HEK293 (cell line): ENCODE results near the gene KRTAP10-5.

ENCODE experiments used
- CTCF ChIA-PET: fragments of 350-600 bp; formaldehyde crosslinking; extraction: SDS; loops from one replicate; lab custom pipeline; 2021; ENCODE audit warnings: antibody characterized with exemption; lab: Yijun Ruan, JAX
- POLR2A ChIA-PET: fragments of 300-600 bp; formaldehyde crosslinking; extraction: SDS; loops from one replicate; lab custom pipeline; 2020; ENCODE audit warnings: antibody characterized with exemption, inconsistent platforms; lab: Yijun Ruan, JAX
- H3K27ac ChIP-seq: fragments of 200-500 bp; sonication (Bioruptor generic); 2 replicates; pipeline ENCODE4 v1.5.1; 2014; ENCODE audit warnings: low read depth, low read length, control low read depth, inconsistent platforms; ENCODE audit errors: extremely low read depth
- H3K36me3 ChIP-seq, 2 experiments: fragments of 200-500 bp in 1 of 2; sonication (Bioruptor generic) in 1 of 2; 1 replicate in 1 of 2; 2 replicates in 1 of 2; pipeline ENCODE4 v1.5.1; 2014 to 2017; ENCODE audit warnings: inconsistent platforms in 2 of 2, low read length in 2 of 2; ENCODE audit not compliant: control insufficient read depth in 2 of 2, insufficient read depth in 1 of 2
- H3K4me1 ChIP-seq: fragments of 200-500 bp; sonication (Bioruptor generic); 2 replicates; pipeline ENCODE4 v1.5.1; 2014; ENCODE audit warnings: mild to moderate bottlenecking, low read length, inconsistent platforms; ENCODE audit not compliant: control insufficient read depth, insufficient read depth
- H3K4me3 ChIP-seq: 2 replicates; pipeline ENCODE4 v1.5.1; 2011; ENCODE audit warnings: low read depth, mild to moderate bottlenecking, control low read depth, low read length, moderate library complexity
- H3K9me3 ChIP-seq: fragments of 200-500 bp; sonication (Bioruptor generic); 2 replicates; pipeline ENCODE4 v1.5.1; 2014; ENCODE audit warnings: low read depth, low read length, inconsistent platforms; ENCODE audit not compliant: control insufficient read depth, insufficient read depth
- GLIS2 ChIP-seq: fragments of 450-650 bp; formaldehyde crosslinking; IDR thresholded peaks from 2 replicates; pipeline ENCODE4 v1.5.1; 2016; ENCODE audit warnings: missing biosample characterization, missing genetic modification characterization
- KLF9 ChIP-seq: fragments of 450-650 bp; formaldehyde crosslinking; IDR thresholded peaks from 2 replicates; pipeline ENCODE4 v1.5.1; 2016; ENCODE audit warnings: missing biosample characterization, missing genetic modification characterization, low read depth
- MEIS1 ChIP-seq: sonication (generic); formaldehyde crosslinking; IDR thresholded peaks from 2 replicates; pipeline ENCODE4 v1.8.1; 2022; ENCODE audit warnings: missing genetic modification reagents, mild to moderate bottlenecking, borderline replicate concordance
- MZF1 ChIP-seq: fragments of 450-650 bp; formaldehyde crosslinking; IDR thresholded peaks from 2 replicates; pipeline ENCODE4 v1.5.1; 2017; ENCODE audit warnings: missing biosample characterization, missing genetic modification characterization, borderline replicate concordance
- SALL2 ChIP-seq: fragments of 450-650 bp; formaldehyde crosslinking; IDR thresholded peaks from 2 replicates; pipeline ENCODE4 v1.5.0; 2017; ENCODE audit warnings: missing biosample characterization, mild to moderate bottlenecking, missing genetic modification characterization, borderline replicate concordance
- ZEB2 ChIP-seq: fragments of 450-650 bp; formaldehyde crosslinking; IDR thresholded peaks from 2 replicates; pipeline ENCODE4 v1.5.1; 2016; ENCODE audit warnings: missing biosample characterization, missing genetic modification characterization
- ZNF133 ChIP-seq: fragments of 450-650 bp; formaldehyde crosslinking; IDR thresholded peaks from 2 replicates; pipeline ENCODE4 v1.5.1; 2016; ENCODE audit warnings: missing biosample characterization, missing genetic modification characterization
- ZNF155 ChIP-seq: fragments of 450-650 bp; formaldehyde crosslinking; IDR thresholded peaks from 2 replicates; pipeline ENCODE4 v1.5.1; 2016; ENCODE audit warnings: missing biosample characterization, missing genetic modification characterization
- ZNF416 ChIP-seq: fragments of 450-650 bp; formaldehyde crosslinking; IDR thresholded peaks from 2 replicates; pipeline ENCODE4 v1.5.1; 2016; ENCODE audit warnings: missing biosample characterization, missing genetic modification characterization
- ZNF473 ChIP-seq: fragments of 450-650 bp; formaldehyde crosslinking; IDR thresholded peaks from 2 replicates; pipeline ENCODE4 v1.5.1; 2017; ENCODE audit warnings: missing biosample characterization, missing genetic modification characterization
- ZNF548 ChIP-seq: fragments of 450-650 bp; formaldehyde crosslinking; IDR thresholded peaks from 2 replicates; pipeline ENCODE4 v1.5.1; 2016; ENCODE audit warnings: missing biosample characterization, missing genetic modification characterization
- ZNF747 ChIP-seq: fragments of 450-650 bp; formaldehyde crosslinking; IDR thresholded peaks from 2 replicates; pipeline ENCODE4 v1.5.1; 2016; ENCODE audit warnings: missing biosample characterization, missing genetic modification characterization
- TF ChIP-seq, protein P1 (sequence below): sonication (generic); formaldehyde crosslinking; IDR thresholded peaks from 2 replicates; pipeline ENCODE4 v1.8.1; 2022; ENCODE audit warnings: mild to moderate bottlenecking, moderate library complexity, missing genetic modification reagents
- TF ChIP-seq, protein P2 (sequence below): fragments of 450-650 bp; formaldehyde crosslinking; IDR thresholded peaks from 2 replicates; pipeline ENCODE4 v1.5.1; 2016; ENCODE audit warnings: missing biosample characterization, missing genetic modification characterization
- TF ChIP-seq, protein P3 (sequence below): fragments of 450-650 bp; formaldehyde crosslinking; IDR thresholded peaks from 2 replicates; pipeline ENCODE4 v1.5.1; 2016; ENCODE audit warnings: missing biosample characterization, missing genetic modification characterization
- TF ChIP-seq, protein P4 (sequence below): fragments of 450-650 bp; formaldehyde crosslinking; IDR thresholded peaks from 2 replicates; pipeline ENCODE4 v1.5.1; 2017; ENCODE audit warnings: missing biosample characterization, missing genetic modification characterization
- TF ChIP-seq, protein P5 (sequence below): fragments of 450-650 bp; formaldehyde crosslinking; IDR thresholded peaks from 2 replicates; pipeline ENCODE4 v1.5.1; 2016; ENCODE audit warnings: missing biosample characterization, missing genetic modification characterization, borderline replicate concordance

KRTAP10-5 gene

DNA sequence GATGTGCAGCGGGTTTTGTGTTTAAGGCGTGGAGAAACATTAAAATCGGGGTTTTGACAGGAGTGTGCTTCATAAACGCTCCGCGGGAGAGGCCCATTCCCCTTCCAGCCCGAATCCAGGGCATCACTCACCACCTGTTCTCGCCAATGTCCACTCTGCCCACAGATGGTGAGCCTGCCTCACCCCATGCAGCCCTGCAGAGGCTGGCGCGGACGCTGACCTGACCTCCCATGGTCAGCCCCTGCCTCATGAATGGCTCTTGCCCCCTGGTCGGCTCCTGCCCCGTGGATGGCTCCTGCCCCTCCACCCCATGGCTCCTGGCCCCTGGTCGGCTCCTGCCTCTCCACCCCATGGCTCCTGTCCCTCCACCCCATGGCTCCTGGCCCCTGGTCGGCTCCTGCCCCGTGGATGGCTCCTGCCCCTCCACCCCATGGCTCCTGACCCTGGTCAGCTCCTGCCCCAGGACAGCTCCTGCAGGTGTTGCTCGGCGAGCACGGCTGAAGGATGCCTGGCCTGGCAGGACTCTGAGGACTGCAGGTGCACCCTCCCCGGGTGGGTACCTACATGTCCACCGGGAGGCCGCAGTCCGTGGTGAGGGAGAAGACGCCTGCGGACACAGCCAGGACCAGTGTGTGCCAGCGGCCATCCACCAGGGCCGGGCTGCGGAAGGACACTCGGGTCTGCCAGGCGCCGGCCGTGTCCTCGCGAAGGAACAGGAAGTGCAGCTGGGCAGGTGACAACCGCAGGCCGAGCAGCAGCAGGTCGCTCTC is 47.1 kb downstream of the KRTAP10-5 start:
- TF ChIP-seq MEIS1 (CRISPR knock-in tag), result no peak
- no peak for TF ChIP-seq ZEB2 (tag by site-specific recombination)
- H3K4me1 ChIP-seq, result no peaks in the 10 kb centered on the region
- CTCF ChIA-PET, result interaction anchor here (0.5 to 1.3 kb wide), 2 partner anchors 23 to 260 kb away, joined by 3 to 6 read pairs; no protein-coding TSS in a partner anchor
- no peak overlapping the region for H3K4me3 ChIP-seq
- H3K9me3 ChIP-seq, result no peaks in the 10 kb centered on the region
- no peaks in the 10 kb centered on the region for H3K36me3 ChIP-seq
- no peak overlapping the region for H3K27ac ChIP-seq
- POLR2A ChIA-PET, result no interaction called here

DNA sequence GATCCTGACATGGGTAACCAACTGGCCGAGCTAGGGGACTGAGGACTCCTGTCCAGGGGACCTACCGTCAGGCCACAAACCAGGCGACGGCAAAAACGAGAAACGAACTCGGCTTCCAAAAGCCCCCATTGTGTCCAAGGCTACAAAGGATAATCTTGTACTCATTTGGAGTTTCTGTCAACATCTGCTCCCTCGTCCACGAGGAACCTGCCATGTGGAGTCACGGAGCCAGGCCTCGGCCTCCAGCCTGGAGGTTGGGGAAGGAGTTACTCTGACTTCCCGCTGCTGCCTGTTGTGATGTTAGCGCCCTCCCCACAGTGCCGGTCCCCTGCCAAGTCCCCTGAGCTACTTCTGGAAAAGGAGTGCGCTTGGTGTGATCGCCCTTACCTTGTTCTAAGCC is 47.7 kb downstream of the KRTAP10-5 start:
- TF ChIP-seq ZNF548 (tag by site-specific recombination) (no peak), KLF9 (no peak), ZNF473 (tag by site-specific recombination) (no peak), ZNF747 (tag by site-specific recombination) (no peak), ZNF416 (tag by site-specific recombination) (no peak), SALL2 (tag by site-specific recombination) (no peak), ZNF155 (no peak), ZNF133 (tag by site-specific recombination) (no peak), GLIS2 (no peak), MZF1 (tag by site-specific recombination) (no peak)
- TF ChIP-seq, protein P1, sequence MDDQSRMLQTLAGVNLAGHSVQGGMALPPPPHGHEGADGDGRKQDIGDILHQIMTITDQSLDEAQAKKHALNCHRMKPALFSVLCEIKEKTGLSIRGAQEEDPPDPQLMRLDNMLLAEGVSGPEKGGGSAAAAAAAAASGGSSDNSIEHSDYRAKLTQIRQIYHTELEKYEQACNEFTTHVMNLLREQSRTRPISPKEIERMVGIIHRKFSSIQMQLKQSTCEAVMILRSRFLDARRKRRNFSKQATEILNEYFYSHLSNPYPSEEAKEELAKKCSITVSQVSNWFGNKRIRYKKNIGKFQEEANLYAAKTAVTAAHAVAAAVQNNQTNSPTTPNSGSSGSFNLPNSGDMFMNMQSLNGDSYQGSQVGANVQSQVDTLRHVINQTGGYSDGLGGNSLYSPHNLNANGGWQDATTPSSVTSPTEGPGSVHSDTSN (CRISPR knock-in tag), result no peak
- TF ChIP-seq, protein P2, sequence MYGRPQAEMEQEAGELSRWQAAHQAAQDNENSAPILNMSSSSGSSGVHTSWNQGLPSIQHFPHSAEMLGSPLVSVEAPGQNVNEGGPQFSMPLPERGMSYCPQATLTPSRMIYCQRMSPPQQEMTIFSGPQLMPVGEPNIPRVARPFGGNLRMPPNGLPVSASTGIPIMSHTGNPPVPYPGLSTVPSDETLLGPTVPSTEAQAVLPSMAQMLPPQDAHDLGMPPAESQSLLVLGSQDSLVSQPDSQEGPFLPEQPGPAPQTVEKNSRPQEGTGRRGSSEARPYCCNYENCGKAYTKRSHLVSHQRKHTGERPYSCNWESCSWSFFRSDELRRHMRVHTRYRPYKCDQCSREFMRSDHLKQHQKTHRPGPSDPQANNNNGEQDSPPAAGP (tag by site-specific recombination), result no peak
- TF ChIP-seq, protein P3, sequence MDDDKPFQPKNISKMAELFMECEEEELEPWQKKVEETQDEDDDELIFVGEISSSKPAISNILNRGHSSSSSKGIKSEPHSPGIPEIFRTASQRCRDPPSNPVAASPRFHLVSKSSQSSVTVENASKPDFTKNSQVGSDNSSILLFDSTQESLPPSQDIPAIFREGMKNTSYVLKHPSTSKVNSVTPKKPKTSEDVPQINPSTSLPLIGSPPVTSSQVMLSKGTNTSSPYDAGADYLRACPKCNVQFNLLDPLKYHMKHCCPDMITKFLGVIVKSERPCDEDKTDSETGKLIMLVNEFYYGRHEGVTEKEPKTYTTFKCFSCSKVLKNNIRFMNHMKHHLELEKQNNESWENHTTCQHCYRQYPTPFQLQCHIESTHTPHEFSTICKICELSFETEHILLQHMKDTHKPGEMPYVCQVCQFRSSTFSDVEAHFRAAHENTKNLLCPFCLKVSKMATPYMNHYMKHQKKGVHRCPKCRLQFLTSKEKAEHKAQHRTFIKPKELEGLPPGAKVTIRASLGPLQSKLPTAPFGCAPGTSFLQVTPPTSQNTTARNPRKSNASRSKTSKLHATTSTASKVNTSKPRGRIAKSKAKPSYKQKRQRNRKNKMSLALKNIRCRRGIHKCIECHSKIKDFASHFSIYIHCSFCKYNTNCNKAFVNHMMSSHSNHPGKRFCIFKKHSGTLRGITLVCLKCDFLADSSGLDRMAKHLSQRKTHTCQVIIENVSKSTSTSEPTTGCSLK (tag by site-specific recombination), result no peak
- TF ChIP-seq, protein P4, sequence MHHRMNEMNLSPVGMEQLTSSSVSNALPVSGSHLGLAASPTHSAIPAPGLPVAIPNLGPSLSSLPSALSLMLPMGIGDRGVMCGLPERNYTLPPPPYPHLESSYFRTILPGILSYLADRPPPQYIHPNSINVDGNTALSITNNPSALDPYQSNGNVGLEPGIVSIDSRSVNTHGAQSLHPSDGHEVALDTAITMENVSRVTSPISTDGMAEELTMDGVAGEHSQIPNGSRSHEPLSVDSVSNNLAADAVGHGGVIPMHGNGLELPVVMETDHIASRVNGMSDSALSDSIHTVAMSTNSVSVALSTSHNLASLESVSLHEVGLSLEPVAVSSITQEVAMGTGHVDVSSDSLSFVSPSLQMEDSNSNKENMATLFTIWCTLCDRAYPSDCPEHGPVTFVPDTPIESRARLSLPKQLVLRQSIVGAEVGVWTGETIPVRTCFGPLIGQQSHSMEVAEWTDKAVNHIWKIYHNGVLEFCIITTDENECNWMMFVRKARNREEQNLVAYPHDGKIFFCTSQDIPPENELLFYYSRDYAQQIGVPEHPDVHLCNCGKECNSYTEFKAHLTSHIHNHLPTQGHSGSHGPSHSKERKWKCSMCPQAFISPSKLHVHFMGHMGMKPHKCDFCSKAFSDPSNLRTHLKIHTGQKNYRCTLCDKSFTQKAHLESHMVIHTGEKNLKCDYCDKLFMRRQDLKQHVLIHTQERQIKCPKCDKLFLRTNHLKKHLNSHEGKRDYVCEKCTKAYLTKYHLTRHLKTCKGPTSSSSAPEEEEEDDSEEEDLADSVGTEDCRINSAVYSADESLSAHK, result no peak
- TF ChIP-seq, protein P5, sequence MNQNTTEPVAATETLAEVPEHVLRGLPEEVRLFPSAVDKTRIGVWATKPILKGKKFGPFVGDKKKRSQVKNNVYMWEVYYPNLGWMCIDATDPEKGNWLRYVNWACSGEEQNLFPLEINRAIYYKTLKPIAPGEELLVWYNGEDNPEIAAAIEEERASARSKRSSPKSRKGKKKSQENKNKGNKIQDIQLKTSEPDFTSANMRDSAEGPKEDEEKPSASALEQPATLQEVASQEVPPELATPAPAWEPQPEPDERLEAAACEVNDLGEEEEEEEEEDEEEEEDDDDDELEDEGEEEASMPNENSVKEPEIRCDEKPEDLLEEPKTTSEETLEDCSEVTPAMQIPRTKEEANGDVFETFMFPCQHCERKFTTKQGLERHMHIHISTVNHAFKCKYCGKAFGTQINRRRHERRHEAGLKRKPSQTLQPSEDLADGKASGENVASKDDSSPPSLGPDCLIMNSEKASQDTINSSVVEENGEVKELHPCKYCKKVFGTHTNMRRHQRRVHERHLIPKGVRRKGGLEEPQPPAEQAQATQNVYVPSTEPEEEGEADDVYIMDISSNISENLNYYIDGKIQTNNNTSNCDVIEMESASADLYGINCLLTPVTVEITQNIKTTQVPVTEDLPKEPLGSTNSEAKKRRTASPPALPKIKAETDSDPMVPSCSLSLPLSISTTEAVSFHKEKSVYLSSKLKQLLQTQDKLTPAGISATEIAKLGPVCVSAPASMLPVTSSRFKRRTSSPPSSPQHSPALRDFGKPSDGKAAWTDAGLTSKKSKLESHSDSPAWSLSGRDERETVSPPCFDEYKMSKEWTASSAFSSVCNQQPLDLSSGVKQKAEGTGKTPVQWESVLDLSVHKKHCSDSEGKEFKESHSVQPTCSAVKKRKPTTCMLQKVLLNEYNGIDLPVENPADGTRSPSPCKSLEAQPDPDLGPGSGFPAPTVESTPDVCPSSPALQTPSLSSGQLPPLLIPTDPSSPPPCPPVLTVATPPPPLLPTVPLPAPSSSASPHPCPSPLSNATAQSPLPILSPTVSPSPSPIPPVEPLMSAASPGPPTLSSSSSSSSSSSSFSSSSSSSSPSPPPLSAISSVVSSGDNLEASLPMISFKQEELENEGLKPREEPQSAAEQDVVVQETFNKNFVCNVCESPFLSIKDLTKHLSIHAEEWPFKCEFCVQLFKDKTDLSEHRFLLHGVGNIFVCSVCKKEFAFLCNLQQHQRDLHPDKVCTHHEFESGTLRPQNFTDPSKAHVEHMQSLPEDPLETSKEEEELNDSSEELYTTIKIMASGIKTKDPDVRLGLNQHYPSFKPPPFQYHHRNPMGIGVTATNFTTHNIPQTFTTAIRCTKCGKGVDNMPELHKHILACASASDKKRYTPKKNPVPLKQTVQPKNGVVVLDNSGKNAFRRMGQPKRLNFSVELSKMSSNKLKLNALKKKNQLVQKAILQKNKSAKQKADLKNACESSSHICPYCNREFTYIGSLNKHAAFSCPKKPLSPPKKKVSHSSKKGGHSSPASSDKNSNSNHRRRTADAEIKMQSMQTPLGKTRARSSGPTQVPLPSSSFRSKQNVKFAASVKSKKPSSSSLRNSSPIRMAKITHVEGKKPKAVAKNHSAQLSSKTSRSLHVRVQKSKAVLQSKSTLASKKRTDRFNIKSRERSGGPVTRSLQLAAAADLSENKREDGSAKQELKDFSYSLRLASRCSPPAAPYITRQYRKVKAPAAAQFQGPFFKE (tag by site-specific recombination), result no peak
- no peaks in the 10 kb centered on the region for H3K9me3 ChIP-seq
- ChIA-PET POLR2A (no interaction called here), CTCF (interaction anchor here (0.5 to 1.3 kb wide), 2 partner anchors 23 to 261 kb away, joined by 3 to 6 read pairs; no protein-coding TSS in a partner anchor)
- H3K4me1 ChIP-seq, result no peaks in the 10 kb centered on the region
- no peaks in the 10 kb centered on the region for H3K36me3 ChIP-seq
- H3K27ac ChIP-seq, result no peak overlapping the region
- H3K4me3 ChIP-seq, result no peak overlapping the region
